Left renal pelvis (tissue), 4 donors: Measurements from ENCODE around the gene SPATA31C1. TPM values are rescaled to one million over a fixed set of nuclear protein-coding genes. Genes with fewer than 3 reads are reported as not detected.

Experiments used
- polyA plus RNA-seq, 4 donors: library from polyadenylated mRNA; unstranded; fragments of 120-200 nt; gene quantifications; one replicate each; pipeline ENCODE4 v1.2.1, GENCODE V29; 2013; ENCODE audit not compliant: insufficient read length in 4 of 4

SPATA31C1 gene
- polyA plus RNA-seq, 4 donors, result 0.16 to 0.63 (median 0.52) TPM

Other genes starting within 250 kb of the SPATA31C1 start
- 100 to 1,000 TPM; 126 to 184 (median 169) TPM for gene CTSL, start 191.8 kb upstream of the SPATA31C1 start, polyA plus RNA-seq
- not detected for gene SPATA31E1, start 35.1 kb upstream of the SPATA31C1 start, polyA plus RNA-seq
- gene CDK20, start 56.6 kb downstream of the SPATA31C1 start, polyA plus RNA-seq, result 10 to 100 TPM; 12.5 to 23.7 (median 20.2) TPM
- gene SPATA31C2, start 220.5 kb downstream of the SPATA31C1 start, polyA plus RNA-seq, result under 1 TPM in 3 of 4 donors, not detected in 1; 0.41 to 0.59 (median 0.43) TPM